Loucy (cell line): ENCODE data around the gene PLK3.

Experiments used
- EZH2phosphoT487 ChIP-seq: fragments of 200-600 bp; IDR thresholded peaks from 2 replicates; pipeline ENCODE4 v1.6.1; 2018; ENCODE audit warnings: antibody characterized with exemption, mild to moderate bottlenecking, moderate library complexity, borderline replicate concordance
- TF ChIP-seq, protein P1 (sequence below): fragments of 200-600 bp; sonication (generic); conservative IDR thresholded peaks from 2 replicates; pipeline ENCODE4 v1.5.1; 2014; ENCODE audit warnings: mild to moderate bottlenecking, antibody characterized with exemption, low read length

DNA sequence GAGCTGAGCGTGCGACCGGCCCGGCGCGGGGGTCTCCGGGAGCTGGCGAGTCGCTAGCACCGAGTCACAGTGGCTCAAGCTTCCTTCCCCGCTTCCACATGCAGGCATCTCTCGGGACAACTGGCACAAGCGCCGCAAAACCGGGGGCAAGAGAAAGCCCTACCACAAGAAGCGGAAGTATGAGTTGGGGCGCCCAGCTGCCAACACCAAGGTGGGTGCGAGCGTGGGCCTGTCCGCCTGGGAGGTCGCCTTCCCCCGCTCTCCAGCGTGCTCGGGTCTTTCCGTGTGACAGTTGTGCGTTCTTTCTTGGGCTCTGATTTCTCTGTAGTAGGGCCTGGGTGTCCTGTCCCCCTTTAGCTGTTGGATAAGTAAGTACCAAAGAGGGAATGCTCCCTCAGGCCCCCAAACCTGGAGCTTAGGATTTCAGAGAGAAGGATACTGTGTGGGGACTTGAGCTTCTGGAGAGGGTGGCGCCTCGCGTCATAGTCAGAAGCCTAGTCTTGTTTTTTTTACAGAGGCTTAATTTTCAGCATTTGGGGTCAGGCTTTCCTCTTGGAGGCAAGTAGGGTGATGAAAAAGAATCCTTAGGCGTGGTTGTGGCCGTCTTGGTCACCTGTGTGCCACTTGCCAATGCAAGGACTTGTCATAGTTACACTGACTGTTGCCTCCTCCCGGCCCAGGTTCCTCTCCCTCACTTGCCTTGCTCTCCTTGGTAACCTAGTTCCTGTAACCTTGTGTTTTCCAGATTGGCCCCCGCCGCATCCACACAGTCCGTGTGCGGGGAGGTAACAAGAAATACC is 24.0 kb upstream of the PLK3 start:
- TF ChIP-seq, protein P1, sequence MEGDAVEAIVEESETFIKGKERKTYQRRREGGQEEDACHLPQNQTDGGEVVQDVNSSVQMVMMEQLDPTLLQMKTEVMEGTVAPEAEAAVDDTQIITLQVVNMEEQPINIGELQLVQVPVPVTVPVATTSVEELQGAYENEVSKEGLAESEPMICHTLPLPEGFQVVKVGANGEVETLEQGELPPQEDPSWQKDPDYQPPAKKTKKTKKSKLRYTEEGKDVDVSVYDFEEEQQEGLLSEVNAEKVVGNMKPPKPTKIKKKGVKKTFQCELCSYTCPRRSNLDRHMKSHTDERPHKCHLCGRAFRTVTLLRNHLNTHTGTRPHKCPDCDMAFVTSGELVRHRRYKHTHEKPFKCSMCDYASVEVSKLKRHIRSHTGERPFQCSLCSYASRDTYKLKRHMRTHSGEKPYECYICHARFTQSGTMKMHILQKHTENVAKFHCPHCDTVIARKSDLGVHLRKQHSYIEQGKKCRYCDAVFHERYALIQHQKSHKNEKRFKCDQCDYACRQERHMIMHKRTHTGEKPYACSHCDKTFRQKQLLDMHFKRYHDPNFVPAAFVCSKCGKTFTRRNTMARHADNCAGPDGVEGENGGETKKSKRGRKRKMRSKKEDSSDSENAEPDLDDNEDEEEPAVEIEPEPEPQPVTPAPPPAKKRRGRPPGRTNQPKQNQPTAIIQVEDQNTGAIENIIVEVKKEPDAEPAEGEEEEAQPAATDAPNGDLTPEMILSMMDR = no peak
- TF ChIP-seq EZH2phosphoT487 = no peak
